Mesendoderm (in vitro differentiated cells): ENCODE results near the gene RPL5.

Experiments used
- DNase-seq: peaks from one replicate; pipeline ENCODE4 v3.0.0; 2013
- H2AK5ac ChIP-seq: 2 replicates; pipeline ENCODE4 v1.6.1; 2013; ENCODE audit warnings: low read length, inconsistent platforms
- H2BK120ac ChIP-seq: 2 replicates; pipeline ENCODE4 v1.6.1; 2013; ENCODE audit warnings: low read depth, mild to moderate bottlenecking, low read length, moderate library complexity, mixed read lengths
- H2BK15ac ChIP-seq: replicated peaks from 2 replicates; pipeline ENCODE4 v1.6.1; 2013; ENCODE audit warnings: low read depth, mild to moderate bottlenecking, moderate library complexity
- H2BK5ac ChIP-seq: 2 replicates; pipeline ENCODE4 v1.6.1; 2013; ENCODE audit warnings: low read length, inconsistent platforms
- H3K18ac ChIP-seq: 2 replicates; pipeline ENCODE4 v1.6.1; 2013; ENCODE audit warnings: mild to moderate bottlenecking, low read length, mixed read lengths
- H3K23ac ChIP-seq: one replicate; pipeline ENCODE4 v1.6.1; 2013; ENCODE audit warnings: low read length
- H3K27ac ChIP-seq: 2 replicates; pipeline ENCODE4 v1.5.1; 2013; ENCODE audit warnings: low read depth, mild to moderate bottlenecking, inconsistent platforms, low read length, moderate library complexity
- H3K27me3 ChIP-seq: 2 replicates; pipeline ENCODE4 v1.6.1; 2013; ENCODE audit warnings: low read length, control low read depth, mild to moderate bottlenecking, inconsistent platforms; ENCODE audit not compliant: insufficient read depth, poor library complexity
- H3K36me3 ChIP-seq: 2 replicates; pipeline ENCODE4 v1.6.1; 2013; ENCODE audit warnings: low read length, inconsistent platforms; ENCODE audit not compliant: control insufficient read depth, insufficient read depth
- H3K4ac ChIP-seq: one replicate; pipeline ENCODE4 v1.6.1; 2013; ENCODE audit warnings: low read depth, mild to moderate bottlenecking, low read length, moderate library complexity
- H3K4me1 ChIP-seq: 2 replicates; pipeline ENCODE4 v1.6.1; 2013; ENCODE audit warnings: low read depth, low read length, inconsistent platforms; ENCODE audit not compliant: control insufficient read depth
- H3K4me2 ChIP-seq: 2 replicates; pipeline ENCODE4 v1.6.1; 2013; ENCODE audit warnings: low read length
- H3K4me3 ChIP-seq: 2 replicates; pipeline ENCODE4 v1.5.1; 2013; ENCODE audit warnings: mild to moderate bottlenecking, low read length
- H3K56ac ChIP-seq: one replicate; pipeline ENCODE4 v1.6.1; 2013; ENCODE audit warnings: low read length
- H3K79me1 ChIP-seq: 2 replicates; pipeline ENCODE4 v1.6.1; 2013; ENCODE audit warnings: low read length, inconsistent platforms
- H3K79me2 ChIP-seq: 2 replicates; pipeline ENCODE4 v1.6.1; 2013; ENCODE audit warnings: mild to moderate bottlenecking, low read length; ENCODE audit not compliant: control insufficient read depth, insufficient read depth
- H3K9ac ChIP-seq: 2 replicates; pipeline ENCODE4 v1.6.1; 2013; ENCODE audit warnings: low read length, inconsistent platforms
- H4K5ac ChIP-seq: one replicate; pipeline ENCODE4 v1.6.1; 2013; ENCODE audit warnings: low read length
- H4K8ac ChIP-seq: one replicate; pipeline ENCODE4 v1.6.1; 2013; ENCODE audit warnings: low read depth, mild to moderate bottlenecking, control low read depth, low read length, moderate library complexity
- WGBS: extraction: QIAGEN DNeasy Blood & Tissue Kit; methylation state at CpG from one replicate; pipeline ENCODE4 v1.1.7; 2013; ENCODE audit warnings: low lambda C conversion rate, missing lambda C conversion rate; ENCODE audit not compliant: insufficient coverage; ENCODE audit errors: extremely low coverage; 5-methylcytosine and 5-hydroxymethylcytosine counted together

The RPL5 gene

GRCh38 chr1:92854101-92854785, 22.4 kb downstream of the RPL5 start:
- H3K4me2 ChIP-seq: no peak overlapping the region
- peak overlapping the region; percentile 21 for H2BK120ac ChIP-seq
- no peak overlapping the region for H2BK15ac ChIP-seq
- H3K27me3 ChIP-seq: no peaks in the 10 kb centered on the region
- H3K4me3 ChIP-seq: no peak overlapping the region
- no peak overlapping the region for H2AK5ac ChIP-seq
- no peaks in the 10 kb centered on the region for H3K79me2 ChIP-seq
- H2BK5ac ChIP-seq: no peak overlapping the region
- H3K9ac ChIP-seq: no peak overlapping the region
- no peak for DNase-seq
- no peak overlapping the region for H3K23ac ChIP-seq
- H4K8ac ChIP-seq: no peak overlapping the region
- H3K36me3 ChIP-seq: no peaks in the 10 kb centered on the region
- H3K79me1 ChIP-seq: no peaks in the 10 kb centered on the region
- H3K27ac ChIP-seq: no peak overlapping the region
- no peak overlapping the region for H4K5ac ChIP-seq
- no peak overlapping the region for H3K56ac ChIP-seq
- no peak overlapping the region for H3K4ac ChIP-seq
- H3K4me1 ChIP-seq: no peaks in the 10 kb centered on the region
- no peak overlapping the region for H3K18ac ChIP-seq

- no peak overlapping the region for H3K4me2 ChIP-seq
- H2BK120ac ChIP-seq: no peak overlapping the region
- H4K8ac ChIP-seq: no peak overlapping the region
- no peak overlapping the region for H2BK15ac ChIP-seq
- no peaks in the 10 kb centered on the region for H3K27me3 ChIP-seq
- H3K9ac ChIP-seq: no peak overlapping the region
- no peaks in the 10 kb centered on the region for H3K36me3 ChIP-seq
- no peaks in the 10 kb centered on the region for H3K79me2 ChIP-seq
- H3K27ac ChIP-seq: no peak overlapping the region
- no peaks in the 10 kb centered on the region for H3K4me1 ChIP-seq
- H3K79me1 ChIP-seq: no peaks in the 10 kb centered on the region
- no peak overlapping the region for H4K5ac ChIP-seq
- WGBS: no CpG with 5 or more reads among the region's 4 CpGs
- no peak overlapping the region for H3K4ac ChIP-seq
- no peak overlapping the region for H2AK5ac ChIP-seq
- H3K56ac ChIP-seq: no peak overlapping the region
- no peak overlapping the region for H3K18ac ChIP-seq
- H2BK5ac ChIP-seq: no peak overlapping the region
- H3K23ac ChIP-seq: no peak overlapping the region
- no peak overlapping the region for H3K4me3 ChIP-seq
- no peak for DNase-seq
Observed at GRCh38 chr1:92855236-92855635, 23.4 kb downstream of the RPL5 start.

GRCh38 chr1:92857817-92858216, 26.0 kb downstream of the RPL5 start:
- Histone ChIP-seq H2AK5ac (no peak overlapping the region), H3K79me2 (no peaks in the 10 kb centered on the region), H3K23ac (no peak overlapping the region), H2BK15ac (no peak overlapping the region), H4K5ac (no peak overlapping the region), H3K9ac (no peak overlapping the region), H2BK120ac (no peak overlapping the region), H3K18ac (no peak overlapping the region), H3K27me3 (no peaks in the 10 kb centered on the region), H3K36me3 (no peaks in the 10 kb centered on the region), H2BK5ac (no peak overlapping the region), H3K79me1 (no peaks in the 10 kb centered on the region), H3K4ac (no peak overlapping the region), H3K27ac (no peak overlapping the region), H4K8ac (no peak overlapping the region), H3K4me1 (no peaks in the 10 kb centered on the region), H3K4me2 (no peak overlapping the region), H3K4me3 (no peak overlapping the region), H3K56ac (no peak overlapping the region)
- DNase-seq: no peak
- WGBS: no CpG with 5 or more reads among the region's 5 CpGs

GRCh38 chr1:92858564-92859399, 26.9 kb downstream of the RPL5 start:
- Histone ChIP-seq H2BK5ac (no peak overlapping the region), H2BK120ac (no peak overlapping the region), H2BK15ac (no peak overlapping the region), H3K9ac (no peak overlapping the region), H3K4ac (no peak overlapping the region), H3K56ac (no peak overlapping the region), H3K18ac (no peak overlapping the region), H4K8ac (no peak overlapping the region), H3K79me2 (no peaks in the 10 kb centered on the region), H3K27ac (no peak overlapping the region), H3K23ac (no peak overlapping the region), H3K4me2 (no peak overlapping the region), H3K4me1 (no peaks in the 10 kb centered on the region), H3K36me3 (no peaks in the 10 kb centered on the region), H2AK5ac (no peak overlapping the region), H3K27me3 (no peaks in the 10 kb centered on the region), H3K4me3 (no peak overlapping the region), H4K5ac (no peak overlapping the region), H3K79me1 (no peaks in the 10 kb centered on the region)
- peak; percentile 82 for DNase-seq
- 100% methylated on average over 6 of the region's 13 CpGs for WGBS

DNA sequence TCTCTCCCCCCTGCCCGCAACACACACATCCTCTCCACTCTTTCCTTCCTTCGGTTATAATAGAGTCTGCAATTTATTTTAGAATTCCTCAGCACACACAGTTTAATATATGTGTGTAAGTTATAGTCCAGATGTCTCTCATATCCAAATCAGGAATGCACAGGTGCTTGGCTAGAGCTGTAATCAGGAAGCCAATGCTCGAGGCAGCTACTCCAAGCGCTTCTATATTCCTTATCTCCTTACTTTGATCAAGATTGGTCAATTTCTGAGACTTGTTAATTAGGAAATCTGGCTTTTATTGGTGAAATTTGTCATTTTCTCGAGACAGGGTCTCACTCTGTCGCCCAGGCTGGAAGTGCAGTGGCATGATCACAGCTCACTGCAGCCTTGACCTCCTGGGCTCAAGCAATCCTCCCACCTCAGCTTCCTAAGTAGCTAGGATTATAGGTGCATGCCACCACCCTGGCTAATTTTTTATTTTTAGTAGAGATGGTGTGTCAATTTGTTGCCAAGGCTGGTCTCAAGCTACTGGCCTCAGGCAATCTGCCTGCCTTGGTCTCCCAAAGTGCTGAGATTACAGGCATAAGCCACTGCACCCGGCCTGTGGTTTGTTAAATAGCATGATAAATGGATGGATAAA, 27.7 kb downstream of the RPL5 start:
- H3K79me1 ChIP-seq: no peaks in the 10 kb centered on the region

More for the DNA sequence above, 27.7 kb downstream of the RPL5 start:
- no peak overlapping the region for H3K18ac ChIP-seq
- H3K27me3 ChIP-seq: no peaks in the 10 kb centered on the region
- no peak overlapping the region for H3K4me3 ChIP-seq
- H3K23ac ChIP-seq: no peak overlapping the region
- H3K79me2 ChIP-seq: no peaks in the 10 kb centered on the region
- no peak overlapping the region for H2BK120ac ChIP-seq
- H2AK5ac ChIP-seq: no peak overlapping the region
- H2BK15ac ChIP-seq: no peak overlapping the region
- no peak overlapping the region for H4K5ac ChIP-seq
- no CpG with 5 or more reads among the region's 7 CpGs for WGBS
- H3K4me2 ChIP-seq: no peak overlapping the region
- H3K56ac ChIP-seq: no peak overlapping the region
- no peak overlapping the region for H2BK5ac ChIP-seq
- no peak for DNase-seq
- no peak overlapping the region for H4K8ac ChIP-seq
- H3K4ac ChIP-seq: no peak overlapping the region
- no peaks in the 10 kb centered on the region for H3K4me1 ChIP-seq
- H3K9ac ChIP-seq: no peak overlapping the region
- no peaks in the 10 kb centered on the region for H3K36me3 ChIP-seq
- H3K27ac ChIP-seq: no peak overlapping the region
